Hematopoietic multipotent progenitor cell treated with erythropoietin and hydrocortisone succinate and interleukin-3 and kit ligand, for 8 days (in vitro differentiated cells): Measurements from ENCODE around the gene TRAM2.

Experiments used
- DNase-seq: peaks from one replicate; pipeline ENCODE4 v3.0.0-alpha.2; 2015

The TRAM2 gene, protein sequence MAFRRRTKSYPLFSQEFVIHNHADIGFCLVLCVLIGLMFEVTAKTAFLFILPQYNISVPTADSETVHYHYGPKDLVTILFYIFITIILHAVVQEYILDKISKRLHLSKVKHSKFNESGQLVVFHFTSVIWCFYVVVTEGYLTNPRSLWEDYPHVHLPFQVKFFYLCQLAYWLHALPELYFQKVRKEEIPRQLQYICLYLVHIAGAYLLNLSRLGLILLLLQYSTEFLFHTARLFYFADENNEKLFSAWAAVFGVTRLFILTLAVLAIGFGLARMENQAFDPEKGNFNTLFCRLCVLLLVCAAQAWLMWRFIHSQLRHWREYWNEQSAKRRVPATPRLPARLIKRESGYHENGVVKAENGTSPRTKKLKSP

GRCh38 chr6:52577022-52577777, at the start of gene TRAM2:
TRAM2 (minus strand) TSS chr6:52577060; CDS start chr6:52576915, 145 bp downstream.
- peak; percentile 81 for DNase-seq

DNA sequence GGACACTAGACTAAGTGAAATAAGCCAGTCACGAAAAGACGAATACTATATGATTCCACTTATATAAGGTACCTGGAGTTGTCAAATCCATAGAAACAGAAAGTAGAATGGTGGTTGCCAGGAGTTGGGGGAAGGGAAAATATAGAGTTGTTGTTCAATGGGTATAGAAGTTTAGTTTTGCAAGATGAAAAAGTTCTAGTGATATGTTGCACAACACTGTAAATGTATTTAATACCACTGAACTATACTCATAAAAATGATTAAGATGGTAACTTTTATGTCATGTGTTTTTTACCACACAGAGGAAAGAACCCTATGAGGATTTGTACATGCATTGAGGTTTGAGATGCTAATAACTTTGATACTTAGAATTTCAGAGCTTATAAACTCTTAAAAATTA, 46.0 kb upstream of the TRAM2 start:
- DNase-seq: no peak

- DNase-seq: no peak
These were observed 44.8 kb upstream of the TRAM2 start for GRCh38 chr6:52621631-52622030.

DNA sequence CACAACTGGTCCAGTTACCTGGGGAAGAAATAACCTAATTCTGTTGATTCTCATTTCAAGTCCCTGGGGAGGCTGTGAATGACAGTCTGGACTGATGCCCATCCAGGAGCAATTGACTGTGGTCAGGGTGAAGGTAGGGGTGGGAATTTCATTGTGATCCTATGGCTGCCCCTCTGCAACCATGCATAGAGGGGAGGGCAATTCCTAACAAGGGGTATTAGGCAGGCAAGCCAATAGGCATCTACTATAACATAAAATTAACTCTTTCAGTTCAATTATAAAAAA, 44.0 kb upstream of the TRAM2 start:
- no peak for DNase-seq

DNA sequence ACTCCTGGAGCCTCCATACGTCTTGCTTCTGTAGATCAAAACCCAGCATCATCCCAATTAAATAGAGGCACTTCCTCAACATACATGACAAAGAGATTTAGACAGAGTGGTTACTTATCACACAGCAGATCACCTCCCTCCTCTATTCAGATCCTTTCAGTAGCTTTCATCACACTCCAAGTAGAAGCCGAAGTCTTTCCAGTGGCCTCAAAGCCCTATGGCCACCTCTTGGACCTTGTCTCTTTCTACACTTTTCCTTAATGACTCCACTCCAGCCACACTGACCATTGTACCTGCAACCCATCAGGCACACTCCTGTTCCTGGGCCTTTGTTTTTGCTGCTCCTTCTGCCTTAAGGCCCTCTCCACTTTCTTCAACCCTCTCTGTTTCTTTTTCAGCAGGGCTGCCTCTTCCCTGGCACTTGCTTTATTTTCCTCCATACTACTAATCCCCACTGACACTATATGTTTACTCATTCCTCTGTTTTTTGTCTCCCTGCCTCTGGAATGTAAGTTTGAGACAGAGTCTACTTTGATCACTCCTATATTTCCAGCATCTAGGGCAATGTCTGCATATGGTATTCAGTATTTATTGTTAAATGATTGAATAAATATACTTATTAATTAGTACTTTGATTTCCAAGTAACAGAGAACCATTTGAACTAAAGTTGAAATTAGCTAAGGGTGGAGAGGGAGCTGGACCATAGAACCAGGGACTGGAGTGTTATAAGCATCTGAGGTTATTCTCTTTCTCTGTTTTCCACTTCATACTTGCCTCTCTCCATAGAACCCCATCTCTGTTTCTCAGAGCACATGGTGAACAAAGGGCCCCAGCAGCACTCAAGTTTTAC, 43.4 kb upstream of the TRAM2 start:
- DNase-seq: no peak

DNA sequence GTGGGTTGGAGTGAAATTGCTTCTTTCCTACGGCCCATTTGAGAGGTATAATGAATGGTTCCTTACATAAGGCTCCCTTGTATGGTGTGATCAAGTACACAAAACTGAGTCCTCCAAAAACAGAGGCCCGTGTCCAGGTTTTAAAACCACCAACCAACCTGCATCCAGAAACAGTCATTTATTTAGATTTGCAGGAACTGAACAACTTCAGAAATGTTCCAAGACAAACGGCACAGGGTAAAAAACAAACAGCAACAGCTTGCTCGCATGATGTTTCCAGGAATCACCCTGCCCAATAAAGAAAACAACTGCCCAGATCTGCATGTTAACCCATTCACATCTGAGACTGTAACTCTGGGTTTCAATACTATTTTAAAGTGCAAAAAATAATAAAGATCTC, 40.2 kb upstream of the TRAM2 start:
- no peak for DNase-seq

DNA sequence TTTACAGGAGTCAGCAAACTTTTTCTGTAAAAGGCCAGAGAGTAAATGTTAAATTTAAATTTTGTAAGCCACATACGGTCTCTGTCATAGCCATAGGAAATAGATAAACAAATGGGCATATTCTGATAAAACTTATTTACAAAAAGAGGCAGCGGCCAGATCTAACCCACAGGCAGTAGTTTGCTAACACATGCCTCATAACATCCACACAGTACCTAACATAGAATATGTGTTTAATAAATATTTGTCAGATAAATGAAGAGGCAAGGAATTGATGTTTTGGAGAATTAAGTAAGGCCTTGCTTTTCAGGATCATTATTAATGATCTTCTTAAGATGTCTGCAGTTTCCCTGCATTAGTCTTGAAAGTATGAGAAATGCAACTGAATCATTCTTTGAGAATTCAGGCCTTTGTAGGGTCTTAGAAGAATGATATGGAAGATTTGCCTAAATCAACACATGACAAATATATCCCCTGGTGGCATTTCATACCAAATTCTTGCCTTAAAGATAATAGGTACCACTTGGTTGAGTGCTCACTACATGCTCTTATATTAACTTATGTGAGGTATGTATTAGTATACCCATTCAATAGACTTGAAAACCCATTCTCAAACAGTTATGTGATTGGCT, 39.3 kb upstream of the TRAM2 start:
- DNase-seq: no peak

- peak; percentile 86 for DNase-seq
These were observed 35.6 kb upstream of the TRAM2 start for GRCh38 chr6:52612336-52613054.

GRCh38 chr6:52611833-52612232, 35.0 kb upstream of the TRAM2 start:
- peak; percentile 48 for DNase-seq

- DNase-seq: no peak
These were observed 34.0 kb upstream of the TRAM2 start for GRCh38 chr6:52610745-52611355.

GRCh38 chr6:52610011-52610410, 33.2 kb upstream of the TRAM2 start:
- DNase-seq: peak; percentile 36

DNA sequence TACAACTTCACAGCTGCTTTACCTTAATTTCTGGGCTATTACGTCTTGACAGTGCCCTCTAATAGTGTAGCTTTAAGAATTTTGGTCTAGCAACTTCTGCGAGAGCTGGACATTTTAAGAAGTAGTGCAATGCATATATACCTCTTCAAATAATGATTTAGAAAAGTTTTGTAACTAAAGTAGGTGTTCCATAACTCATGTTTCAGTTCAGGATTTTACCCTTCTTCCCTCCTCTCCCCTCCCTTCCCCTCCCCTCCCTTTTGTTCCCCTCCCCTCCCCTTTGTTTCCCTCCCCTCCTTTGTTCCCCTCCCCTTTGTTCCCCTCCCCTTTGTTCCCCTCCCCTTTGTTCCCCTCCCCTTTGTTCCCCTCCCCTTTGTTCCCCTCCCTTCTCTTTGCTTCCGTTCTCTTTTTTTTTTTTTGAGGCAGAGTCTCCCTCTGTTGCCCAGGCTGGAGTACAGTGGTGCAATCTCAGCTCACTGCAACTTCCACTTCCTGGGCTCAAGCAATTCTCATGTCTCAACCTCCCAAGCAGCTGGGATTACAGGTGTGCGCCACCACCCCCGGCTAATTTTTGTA, 28.8 kb upstream of the TRAM2 start:
- DNase-seq: no peak

GRCh38 chr6:52603000-52603795, 26.3 kb upstream of the TRAM2 start:
- DNase-seq: no peak

GRCh38 chr6:52598824-52599190, 21.9 kb upstream of the TRAM2 start:
- no peak for DNase-seq

- DNase-seq: peak; percentile 80
These were observed 21.4 kb upstream of the TRAM2 start for GRCh38 chr6:52598123-52598823.

DNA sequence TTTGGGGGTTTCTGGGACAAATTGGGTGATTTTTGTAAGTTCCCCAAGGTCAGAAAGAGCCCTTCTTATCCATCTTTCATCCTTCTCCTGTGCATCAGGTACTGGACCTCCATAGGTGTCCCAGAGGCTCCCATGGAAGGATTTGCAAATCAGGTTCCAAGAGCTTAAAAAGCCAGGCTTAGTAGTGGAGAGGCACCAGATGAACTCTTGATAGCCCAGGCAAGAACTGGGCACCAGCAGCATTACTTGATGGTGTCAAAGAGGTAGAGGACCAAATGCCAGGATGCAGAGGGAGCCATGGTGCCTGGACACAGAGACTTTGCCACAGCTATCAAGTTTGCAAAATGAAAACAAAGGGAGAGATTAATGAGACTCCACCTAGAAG, 20.9 kb upstream of the TRAM2 start:
- no peak for DNase-seq

DNA sequence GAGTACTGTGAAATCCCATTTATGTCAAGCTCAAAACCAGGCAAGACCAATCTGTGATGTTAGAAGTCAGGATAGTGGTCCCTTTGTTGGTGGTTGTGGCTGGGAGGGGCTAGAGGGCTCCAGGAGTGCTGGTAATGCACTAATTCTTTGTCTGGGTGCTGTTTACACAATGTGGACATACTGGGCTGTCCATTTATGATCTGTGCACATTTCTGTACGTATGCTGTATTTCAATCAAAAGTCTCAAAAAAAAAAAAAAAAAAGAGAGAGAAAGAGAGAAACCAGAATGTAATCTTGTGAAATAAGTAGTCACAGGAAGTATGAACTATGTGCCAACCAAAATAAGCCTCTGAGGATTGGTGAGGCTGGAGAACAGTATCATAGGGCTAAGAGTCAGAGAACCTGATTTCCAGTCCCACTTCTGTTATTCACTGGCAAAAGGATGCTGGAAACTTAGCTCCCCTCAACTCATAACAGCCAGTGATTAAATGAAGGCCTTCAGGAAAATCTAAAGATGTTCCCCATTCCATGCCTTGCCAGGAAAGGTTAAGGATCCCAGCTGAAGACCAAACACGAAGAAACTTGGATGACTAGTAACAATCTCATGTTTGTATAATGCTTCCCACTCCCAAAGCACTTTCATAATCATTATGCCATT, 19.6 kb upstream of the TRAM2 start:
- DNase-seq: no peak

GRCh38 chr6:52595796-52596130, 18.9 kb upstream of the TRAM2 start:
- no peak for DNase-seq

DNA sequence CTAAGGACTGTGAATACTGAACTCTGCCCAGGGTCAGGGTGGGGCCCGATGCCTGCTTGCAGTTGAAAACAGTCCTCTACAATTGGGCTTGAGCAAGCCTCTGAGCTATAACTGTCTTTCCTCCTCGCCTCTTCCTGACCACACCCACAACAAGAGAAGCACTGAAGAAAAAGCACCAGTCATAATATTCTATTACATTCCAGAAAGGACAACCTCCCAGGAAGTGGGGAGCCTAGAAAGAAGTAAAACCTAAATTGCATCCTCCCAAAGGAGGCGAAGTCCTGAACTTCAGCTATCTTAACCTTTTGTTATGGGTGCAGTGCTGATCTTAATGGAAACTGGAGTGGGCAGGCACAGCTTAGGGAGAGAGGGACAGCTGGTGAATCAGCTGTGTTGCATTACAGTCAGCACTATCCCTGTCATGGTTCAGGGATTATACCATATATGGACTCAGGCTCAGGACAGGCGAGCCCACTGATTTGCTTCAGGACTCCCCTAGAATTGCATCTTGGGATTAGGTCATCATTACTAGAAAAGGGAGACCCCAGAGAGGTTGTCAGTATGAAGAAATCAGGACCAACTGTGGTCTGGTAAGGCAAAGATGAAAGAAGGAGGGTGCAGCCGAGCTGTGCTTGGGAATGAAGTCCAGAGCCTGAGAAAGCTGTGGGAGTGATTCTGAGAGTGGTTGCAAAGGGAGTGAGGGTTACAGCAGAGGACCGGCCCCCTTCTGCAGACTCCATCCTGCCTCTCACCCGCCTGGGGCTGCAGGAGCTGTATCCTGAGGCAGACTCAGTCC, 18.3 kb upstream of the TRAM2 start:
- DNase-seq: peak; percentile 31
